H1 (cell line): ENCODE results near the gene CNKSR2. TPM values are rescaled to one million over a fixed set of nuclear protein-coding genes. Genes with fewer than 3 reads are reported as not detected.

ENCODE experiments used
- BCL11A ChIP-seq, 2 experiments: IDR thresholded peaks; one replicate each; pipeline ENCODE4 v1.6.1; 2011; ENCODE audit warnings: low read depth in 2 of 2, low read length in 2 of 2, mild to moderate bottlenecking in 2 of 2
- EP300 ChIP-seq, 2 experiments: IDR thresholded peaks; 1 replicate in 1 of 2; 2 replicates in 1 of 2; pipeline ENCODE4 v1.6.1; 2011 to 2012; ENCODE audit warnings: low read depth in 2 of 2, low read length in 2 of 2, mild to moderate bottlenecking in 2 of 2, borderline replicate concordance in 1 of 2, inconsistent platforms in 1 of 2, moderate library complexity in 1 of 2
- HDAC2 ChIP-seq, 2 experiments: fragments of 300-600 bp in 1 of 2; sonication (generic) in 1 of 2; IDR thresholded peaks; 2 replicates each; pipeline ENCODE4 v1.6.1; 2011 to 2012; ENCODE audit warnings: low read depth in 2 of 2, low read length in 2 of 2, mild to moderate bottlenecking in 2 of 2, moderate library complexity in 2 of 2, borderline replicate concordance in 1 of 2, inconsistent platforms in 1 of 2
- JUND ChIP-seq: IDR thresholded peaks from 2 replicates; pipeline ENCODE4 v1.6.1; 2011; ENCODE audit warnings: mild to moderate bottlenecking, improper control_type of control experiment, low read length
- RAD21 ChIP-seq, 2 experiments: IDR thresholded peaks in 1 of 2; conservative IDR thresholded peaks in 1 of 2; 2 replicates each; pipeline ENCODE4 v1.6.1; 2011; ENCODE audit warnings: low read depth in 2 of 2, low read length in 2 of 2, improper control_type of control experiment in 1 of 2, inconsistent platforms in 1 of 2, mild to moderate bottlenecking in 1 of 2, moderate library complexity in 1 of 2
- SRF ChIP-seq: IDR thresholded peaks from 2 replicates; pipeline ENCODE4 v1.6.1; 2011; ENCODE audit warnings: mild to moderate bottlenecking, low read depth, low read length, moderate library complexity
- polyA plus RNA-seq, 7 experiments: library from polyadenylated mRNA; depleted of rRNA in 3 of 7; stranded (reverse) in 5 of 7; unstranded in 2 of 7; fragments of >200 nt in 5 of 7; fragments of 200-250 nt in 2 of 7; gene quantifications; 1 replicate in 5 of 7; 2 replicates in 1 of 7; 4 replicates in 1 of 7; pipeline versions ENCODE4 v1.2.1 to v1.2.3, GENCODE V29; 2011 to 2013; ENCODE audit warnings: missing spikeins in 2 of 7, mixed read lengths in 2 of 7
- total RNA-seq: library from RNA; stranded (reverse); fragmentation: NEBNext Ultra II Directional; extraction: Animal tissue kit (Norgen Biotek cat#: 25700); gene quantifications from 2 replicates; pipeline ENCODE4 v1.2.1, GENCODE V29; 2021

The CNKSR2 gene
- total and polyA plus RNA-seq, 2 of the 8 experiments (the other 6 are each of a cell fraction or from before 2014, with no cell fraction given): 5.5 to 16.3 TPM

GRCh38 chrX:21394792-21395191, 20.6 kb downstream of the CNKSR2 start (continued):
- no peak for TF ChIP-seq RAD21 (IDR thresholded peaks at IDR 0.05 in 1 of 2, conservative IDR thresholded peaks at IDR 0.05 in 1 of 2; ENCODE audit: low read depth in 2 of 2, low read length in 2 of 2)
- TF ChIP-seq JUND: no peak
- no peak for TF ChIP-seq HDAC2 (IDR thresholded peaks at IDR 0.05; ENCODE audit: borderline replicate concordance in 1 of 2, low read depth in 2 of 2, low read length in 2 of 2)
- TF ChIP-seq SRF: no peak
- no peak for TF ChIP-seq EP300 (IDR thresholded peaks at IDR 0.05; ENCODE audit: borderline replicate concordance in 1 of 2, low read depth in 2 of 2, low read length in 2 of 2)
- TF ChIP-seq BCL11A (IDR thresholded peaks at IDR 0.05; ENCODE audit: low read depth in 2 of 2, low read length in 2 of 2): no peak
